Fibroblast of villous mesenchyme (primary cell): Measurements from ENCODE around the gene HIVEP3. TPM values are rescaled to one million over a fixed set of nuclear protein-coding genes. Genes with fewer than 3 reads are reported as not detected.
"Not testable (repeated sequence)": the region's sequence is repeated elsewhere in the genome, so short reads cannot be mapped to it uniquely, and the experiment has no call there.

Experiments used
- DNase-seq: peaks from one replicate; pipeline ENCODE4 v3.0.0-alpha.2; 2010; ENCODE audit warnings: low read depth
- H3K4me3 ChIP-seq: 2 replicates; pipeline ENCODE4 v1.5.1; 2011; ENCODE audit warnings: low read depth, mild to moderate bottlenecking, low read length
- total RNA-seq: library from RNA; depleted of rRNA; stranded (reverse); fragments of >200 nt; gene quantifications from 2 replicates; pipeline ENCODE4 v1.2.3, GENCODE V29; 2012
- TF ChIP-seq, protein P1 (sequence below): IDR thresholded peaks from 2 replicates; pipeline ENCODE4 v1.5.1; 2012; ENCODE audit warnings: low read depth, mild to moderate bottlenecking, low read length; ENCODE audit not compliant: insufficient read depth

Gene HIVEP3
- total RNA-seq, 1 donor = 0.86 TPM

- TF ChIP-seq, protein P1, sequence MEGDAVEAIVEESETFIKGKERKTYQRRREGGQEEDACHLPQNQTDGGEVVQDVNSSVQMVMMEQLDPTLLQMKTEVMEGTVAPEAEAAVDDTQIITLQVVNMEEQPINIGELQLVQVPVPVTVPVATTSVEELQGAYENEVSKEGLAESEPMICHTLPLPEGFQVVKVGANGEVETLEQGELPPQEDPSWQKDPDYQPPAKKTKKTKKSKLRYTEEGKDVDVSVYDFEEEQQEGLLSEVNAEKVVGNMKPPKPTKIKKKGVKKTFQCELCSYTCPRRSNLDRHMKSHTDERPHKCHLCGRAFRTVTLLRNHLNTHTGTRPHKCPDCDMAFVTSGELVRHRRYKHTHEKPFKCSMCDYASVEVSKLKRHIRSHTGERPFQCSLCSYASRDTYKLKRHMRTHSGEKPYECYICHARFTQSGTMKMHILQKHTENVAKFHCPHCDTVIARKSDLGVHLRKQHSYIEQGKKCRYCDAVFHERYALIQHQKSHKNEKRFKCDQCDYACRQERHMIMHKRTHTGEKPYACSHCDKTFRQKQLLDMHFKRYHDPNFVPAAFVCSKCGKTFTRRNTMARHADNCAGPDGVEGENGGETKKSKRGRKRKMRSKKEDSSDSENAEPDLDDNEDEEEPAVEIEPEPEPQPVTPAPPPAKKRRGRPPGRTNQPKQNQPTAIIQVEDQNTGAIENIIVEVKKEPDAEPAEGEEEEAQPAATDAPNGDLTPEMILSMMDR = no peak
- DNase-seq = no peak
- H3K4me3 ChIP-seq = no peak overlapping the region
These were observed 219.5 kb downstream of the HIVEP3 start for GRCh38 chr1:41698916-41699860.

- DNase-seq = no peak
- TF ChIP-seq, protein P1 = no peak
- H3K4me3 ChIP-seq = no peak overlapping the region
These were observed 222.3 kb downstream of the HIVEP3 start for GRCh38 chr1:41696381-41696780.

DNA sequence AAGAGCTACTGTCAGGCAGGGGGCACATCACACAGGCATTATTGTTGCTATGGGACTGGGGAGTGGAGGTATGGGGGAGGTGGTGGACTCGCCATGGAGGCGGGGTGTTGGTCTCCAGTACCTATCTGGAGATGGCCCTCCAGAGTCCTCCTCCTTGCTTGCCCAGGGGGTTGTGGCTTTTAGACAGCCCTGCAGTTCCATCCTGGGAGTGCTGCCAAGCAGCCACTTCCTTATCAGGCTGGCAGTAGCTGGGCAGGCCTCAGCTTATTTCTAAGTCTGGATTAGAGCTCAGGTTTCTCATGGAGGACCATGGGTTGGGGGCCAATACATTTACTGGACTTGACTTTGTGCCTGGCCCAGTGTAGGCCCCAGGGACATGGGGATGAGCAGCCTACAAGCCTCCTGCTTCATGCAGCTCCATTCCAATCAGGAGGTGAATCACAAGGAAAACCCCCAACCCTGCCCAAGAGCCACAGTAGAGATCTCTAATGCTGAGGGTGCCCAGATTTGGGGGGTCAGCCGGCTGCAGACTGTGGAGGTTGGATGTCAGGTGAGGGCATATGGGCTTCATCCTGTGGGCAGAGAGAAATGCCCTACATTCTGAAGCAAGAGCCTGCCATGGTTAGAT is 223.5 kb downstream of the HIVEP3 start:
- no peak for DNase-seq
- TF ChIP-seq, protein P1 = no peak
- H3K4me3 ChIP-seq = no peak overlapping the region

- DNase-seq = not testable (repeated sequence)
These were observed 226.8 kb downstream of the HIVEP3 start for GRCh38 chr1:41691966-41692365.

GRCh38 chr1:41691424-41691823 is 227.3 kb downstream of the HIVEP3 start:
- TF ChIP-seq, protein P1 = no peak
- no peak overlapping the region for H3K4me3 ChIP-seq
- no peak for DNase-seq

More at GRCh38 chr1:41691966-41692365, 226.8 kb downstream of the HIVEP3 start:
- H3K4me3 ChIP-seq = not testable (repeated sequence)

DNA sequence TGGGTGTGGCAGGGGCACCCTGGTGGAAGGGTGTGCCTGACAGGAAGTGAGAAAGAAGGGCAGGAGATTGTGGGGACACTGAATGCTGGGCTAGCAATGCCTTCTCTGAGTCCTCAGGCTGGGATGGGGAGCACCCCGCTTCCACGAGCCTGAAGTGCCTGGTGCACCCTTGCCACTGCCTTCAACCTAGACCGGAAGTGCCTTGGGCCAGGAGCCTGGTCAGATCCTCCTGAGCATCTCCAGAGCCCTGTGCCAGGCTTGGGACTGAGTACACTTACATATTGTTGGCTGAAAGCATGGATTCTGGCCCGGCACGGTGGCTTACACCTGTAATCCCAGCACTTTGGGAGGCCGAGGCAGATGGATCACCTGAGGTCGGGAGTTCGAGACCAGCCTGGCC is 228.4 kb downstream of the HIVEP3 start:
- H3K4me3 ChIP-seq = no peak overlapping the region
- TF ChIP-seq, protein P1 = no peak
- no peak for DNase-seq

DNA sequence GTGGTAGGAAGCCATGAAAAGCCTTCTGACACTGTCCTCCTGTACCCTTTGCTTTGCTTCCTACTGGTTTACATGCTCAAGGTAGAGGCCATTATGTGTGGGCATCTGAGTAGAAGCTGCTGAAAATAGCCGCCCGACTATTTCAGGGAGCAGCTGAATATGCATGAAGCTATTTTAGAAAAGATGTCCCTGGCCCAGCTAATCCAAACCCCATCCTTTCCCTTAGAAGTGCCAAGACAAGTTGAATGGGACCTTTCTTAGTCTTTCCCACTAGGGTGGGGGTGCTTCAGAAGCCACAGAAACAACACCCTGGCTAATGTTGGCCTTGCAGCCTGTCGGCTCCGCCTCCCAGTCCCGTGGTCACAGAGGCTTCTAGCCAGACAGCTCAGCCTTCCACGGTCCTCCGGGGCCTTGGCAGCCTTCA is 229.2 kb downstream of the HIVEP3 start:
- TF ChIP-seq, protein P1 = no peak
- DNase-seq = no peak
- no peak overlapping the region for H3K4me3 ChIP-seq
